HG03469 (cell line): Measurements from ENCODE around the gene THSD7A.

Experiments used
- ATAC-seq: cut with Tn5 transposase; IDR thresholded peaks from one replicate; pipeline ENCODE4 v1.9.1; 2021; ENCODE audit warnings: mild to moderate bottlenecking, moderate library complexity, moderate number of reproducible peaks; ENCODE audit not compliant: unreplicated experiment

Gene THSD7A

DNA sequence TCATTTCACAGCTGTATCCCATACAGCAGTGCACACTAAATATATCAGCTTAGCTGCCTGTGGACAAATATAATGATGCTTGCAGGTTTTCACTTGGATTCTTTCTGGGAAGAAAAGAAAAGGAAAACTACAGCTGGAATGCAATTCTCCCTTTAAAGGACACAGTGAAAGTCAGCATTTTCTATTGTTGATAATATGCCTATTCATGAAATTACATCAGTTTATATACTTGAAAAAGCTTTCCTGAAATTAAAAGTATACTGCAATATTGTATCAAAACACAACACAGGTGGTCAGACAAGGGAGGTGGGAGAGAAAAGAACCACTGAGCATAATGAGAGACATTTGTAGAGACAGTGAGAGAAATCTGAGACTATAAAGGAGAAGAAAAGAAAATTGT is 20.3 kb downstream of the THSD7A start:
- ATAC-seq = no peak

DNA sequence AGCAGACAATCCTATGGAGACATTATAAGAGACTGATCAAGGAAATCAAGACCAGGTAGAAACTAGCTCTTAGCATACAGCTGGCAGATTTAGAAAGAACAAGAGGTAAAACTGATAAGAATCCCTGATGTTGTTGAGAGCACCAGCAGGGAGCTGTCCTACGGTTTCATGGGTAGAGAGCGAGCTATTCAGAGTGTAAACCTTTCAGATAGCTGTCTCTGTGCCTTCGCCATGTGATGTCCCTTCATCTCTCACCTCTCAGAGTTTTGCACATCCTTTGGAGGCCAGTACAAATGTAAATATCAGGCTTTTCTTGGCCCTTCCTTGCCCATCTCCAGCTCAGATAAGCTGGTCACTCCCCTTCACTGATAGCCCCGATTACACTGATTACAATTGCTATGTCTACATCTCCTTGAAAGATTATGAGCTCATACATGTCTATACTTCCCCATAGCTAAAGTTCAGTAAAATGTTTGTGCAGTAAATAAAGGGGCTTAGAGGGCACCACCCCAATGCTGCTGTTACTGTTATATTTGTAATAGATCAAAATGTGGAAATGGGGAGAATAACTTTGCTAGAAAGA is 21.9 kb downstream of the THSD7A start:
- no peak for ATAC-seq

DNA sequence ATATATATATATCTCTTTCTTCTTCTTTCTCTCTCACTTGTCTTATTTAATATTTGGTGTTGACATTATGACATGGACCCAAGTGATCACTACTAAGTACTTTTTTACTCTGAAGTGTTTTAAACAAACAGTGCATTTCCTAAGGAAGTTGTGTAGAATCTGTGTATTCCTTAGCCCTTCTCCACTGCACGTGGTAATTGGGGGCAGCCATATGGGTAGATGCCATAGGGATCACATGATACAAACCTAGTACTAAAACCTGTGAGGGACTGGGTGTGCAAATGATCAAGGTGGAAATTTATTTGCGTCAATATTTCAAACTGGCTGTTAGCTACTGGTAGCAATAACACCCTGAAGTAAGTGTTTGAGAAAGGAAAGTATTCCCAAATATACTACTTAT is 25.0 kb downstream of the THSD7A start:
- ATAC-seq = no peak

DNA sequence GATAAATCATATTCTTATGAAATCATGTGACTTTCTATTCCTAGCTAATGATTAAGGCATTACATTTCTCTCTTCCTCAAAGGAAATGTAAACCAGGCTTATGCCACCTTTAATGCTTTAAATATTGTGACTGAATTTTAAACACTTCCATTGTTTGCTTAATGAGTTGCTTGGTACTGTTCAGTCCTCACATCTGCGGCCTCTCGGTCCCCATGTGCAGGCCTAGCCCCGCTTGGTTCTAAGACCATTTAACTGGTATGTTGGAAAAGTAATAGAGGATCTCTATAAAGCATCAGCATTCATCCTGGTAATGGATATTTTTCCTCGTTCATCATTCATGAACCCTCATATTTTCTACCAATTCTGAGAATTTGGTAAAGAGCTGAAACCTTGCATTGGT is 27.4 kb downstream of the THSD7A start:
- no peak for ATAC-seq

DNA sequence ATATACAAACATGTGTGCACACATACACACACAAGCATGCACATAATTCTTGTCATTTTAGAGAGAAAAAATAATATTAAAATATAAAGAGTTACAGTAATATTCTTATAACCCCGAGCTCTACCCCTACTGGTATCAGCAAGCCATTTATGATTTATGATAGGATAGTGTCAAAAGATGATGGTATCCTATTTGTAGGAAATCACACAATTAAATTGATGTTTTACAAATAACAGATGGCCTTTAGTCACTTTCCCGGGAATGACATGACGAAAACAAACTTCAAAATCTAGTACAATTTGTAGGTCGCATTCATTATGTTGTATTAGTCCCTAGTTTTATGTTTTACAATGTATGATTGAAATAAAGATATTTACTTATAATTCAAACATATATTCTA is 36.8 kb downstream of the THSD7A start:
- ATAC-seq = no peak

DNA sequence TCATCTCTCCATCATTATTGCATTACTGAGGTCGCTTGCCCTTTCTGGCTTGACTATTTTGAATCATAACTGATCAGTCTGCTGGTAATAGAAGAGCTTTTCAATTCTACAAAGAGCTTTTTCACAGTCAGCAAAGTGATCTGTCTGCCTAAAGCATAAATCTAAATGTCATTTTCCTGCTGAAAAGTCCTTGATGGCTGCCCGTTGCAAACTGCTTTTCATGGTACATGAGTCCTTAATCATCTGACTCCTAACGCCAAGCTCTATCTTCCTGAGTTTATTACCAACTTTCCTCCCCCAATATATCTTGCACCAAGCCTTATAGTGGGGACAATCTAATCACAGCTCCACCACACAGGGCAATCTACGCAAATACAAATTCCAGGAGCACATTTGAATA is 39.8 kb downstream of the THSD7A start:
- ATAC-seq = no peak

DNA sequence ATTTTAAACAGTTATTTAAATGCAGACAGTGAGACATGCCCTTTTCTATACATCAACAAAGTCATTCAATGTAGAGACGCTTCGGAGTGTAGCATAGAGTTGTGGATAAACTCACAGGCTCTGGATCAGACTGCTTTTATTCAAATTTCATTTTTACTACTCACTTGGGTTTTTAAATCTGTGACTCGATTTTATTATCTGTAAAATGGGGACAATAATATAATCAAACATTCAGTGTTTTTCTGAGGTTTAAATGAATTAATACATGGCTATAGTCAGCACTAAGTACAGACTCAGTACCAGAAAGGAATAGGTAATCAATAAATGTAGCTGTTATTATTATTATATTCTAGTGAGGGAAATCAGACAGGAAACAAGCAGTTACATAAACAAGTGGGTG is 43.4 kb downstream of the THSD7A start:
- ATAC-seq = no peak

DNA sequence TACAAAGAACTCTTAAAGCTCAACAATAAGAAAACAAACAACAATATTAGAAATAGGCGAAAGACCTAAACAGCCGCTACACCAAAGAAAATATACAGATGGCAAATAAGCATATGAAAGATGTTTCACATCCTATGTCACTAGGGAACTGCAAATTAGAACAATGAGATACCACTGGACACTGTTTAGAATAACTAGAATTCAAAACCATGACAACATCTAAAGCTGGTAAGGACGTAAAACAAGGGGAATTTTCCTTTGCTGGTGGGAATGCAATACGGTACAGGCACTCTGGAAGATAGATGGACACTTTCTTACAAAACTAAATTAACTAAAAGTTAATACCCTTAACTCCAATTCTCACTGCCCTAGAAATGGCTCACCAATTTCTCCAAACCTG is 44.5 kb downstream of the THSD7A start:
- ATAC-seq = no peak

DNA sequence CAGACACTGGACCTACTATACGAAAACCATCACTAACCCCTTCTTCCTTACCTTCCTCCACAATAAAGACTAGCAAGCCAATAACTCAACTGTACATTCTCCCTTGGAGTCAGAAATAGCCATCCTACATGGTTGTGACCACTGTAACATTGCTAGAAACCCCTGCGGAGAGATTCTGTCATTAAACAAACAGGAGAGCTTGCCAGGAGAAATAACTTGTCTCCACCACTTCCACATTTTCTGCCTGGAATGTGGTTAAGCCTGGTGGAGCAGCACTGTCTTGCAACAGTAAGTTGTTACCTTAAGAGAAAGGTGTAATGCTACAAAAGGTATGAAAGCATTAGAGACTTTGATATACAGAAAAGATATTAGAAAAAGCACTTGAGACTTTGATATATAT is 45.8 kb downstream of the THSD7A start:
- ATAC-seq = no peak

DNA sequence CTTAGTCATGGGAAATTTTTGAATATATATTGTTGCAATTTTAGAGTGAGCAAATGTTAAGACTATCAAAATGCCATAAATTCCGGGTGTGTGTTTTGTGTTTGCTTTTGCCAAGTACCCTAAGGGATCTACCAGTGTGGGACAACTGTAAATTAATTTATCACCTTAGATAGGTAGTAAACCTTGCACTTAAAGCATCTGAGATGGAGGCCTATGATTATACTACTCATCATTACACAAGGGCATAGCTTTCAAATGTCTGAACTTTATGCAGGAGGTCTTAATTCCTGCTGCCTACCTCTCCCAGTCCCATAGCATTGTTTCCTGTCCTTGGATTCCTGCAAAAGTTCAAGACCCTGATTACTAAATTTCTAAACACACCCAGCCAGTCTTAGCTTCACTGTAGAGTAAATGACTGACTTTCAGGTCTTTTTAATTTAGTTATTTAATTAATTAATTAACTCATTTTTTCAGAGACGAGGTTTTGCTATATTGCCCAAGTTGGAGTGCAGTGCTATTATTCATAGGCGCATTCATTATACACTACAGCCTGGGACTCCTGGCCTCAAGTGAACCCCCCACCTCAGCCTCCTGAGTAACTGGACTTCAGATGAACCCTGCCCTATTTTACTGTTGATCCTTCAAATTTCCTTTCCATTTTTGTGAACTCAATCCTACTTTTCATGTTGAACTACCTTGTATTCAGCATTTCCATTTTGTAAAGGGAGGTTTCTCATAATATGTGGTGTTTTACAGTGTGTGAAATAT is 47.0 kb downstream of the THSD7A start:
- ATAC-seq = no peak

DNA sequence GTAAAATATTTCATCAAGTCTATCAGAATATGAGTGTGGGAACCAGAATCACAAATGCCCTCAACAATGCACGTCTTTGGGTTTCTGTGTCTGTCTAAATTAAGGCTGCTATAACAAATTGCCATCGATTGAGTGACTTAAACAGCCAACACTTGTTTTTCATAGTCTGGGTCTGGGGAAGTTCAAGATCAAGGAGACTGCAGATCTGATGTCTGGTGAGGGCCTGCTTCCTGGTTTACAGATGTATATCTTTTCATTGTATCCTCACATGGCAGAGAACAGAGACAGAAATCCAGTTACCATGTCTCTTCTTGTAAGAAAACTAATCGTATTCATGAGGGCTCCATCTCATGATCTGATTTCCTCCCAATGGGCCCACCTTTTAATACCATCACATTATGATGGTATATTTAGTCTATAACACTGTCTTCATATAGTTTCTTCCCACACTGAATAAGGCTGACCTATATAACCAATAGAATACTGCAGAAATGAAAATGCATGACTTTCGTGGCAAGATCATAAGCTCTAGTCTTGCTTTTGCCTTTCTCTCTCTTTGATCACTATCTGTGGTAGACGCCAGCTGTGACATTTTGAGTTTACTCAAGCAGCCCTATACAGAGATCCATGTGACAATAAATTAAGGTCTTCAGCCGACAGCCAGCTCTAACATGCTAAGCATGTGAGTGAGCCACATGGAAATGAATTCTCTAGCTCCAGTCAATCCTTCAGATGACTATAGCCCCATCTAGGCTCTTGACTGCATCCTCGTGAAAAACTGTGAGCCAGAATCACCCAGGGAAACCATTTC is 51.9 kb downstream of the THSD7A start:
- ATAC-seq = no peak

DNA sequence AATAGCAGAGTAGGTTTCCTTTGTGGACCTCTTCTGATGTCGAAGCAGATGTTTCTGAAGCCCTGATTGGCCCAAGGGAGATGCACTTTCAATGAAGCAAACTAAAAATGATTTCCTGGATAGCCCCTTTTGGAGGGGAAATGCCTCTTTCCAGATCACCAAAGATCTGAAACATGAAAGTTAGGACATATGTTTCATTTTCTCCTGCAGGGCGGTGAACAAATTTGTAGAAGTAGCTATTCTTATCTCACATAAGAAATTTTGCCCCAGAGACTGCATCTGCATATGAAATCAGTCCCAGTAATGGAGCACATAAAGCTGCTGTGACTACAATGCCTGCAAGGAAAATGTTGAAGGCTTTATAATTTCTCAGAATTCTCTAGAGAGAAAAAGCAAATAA is 56.0 kb downstream of the THSD7A start:
- no peak for ATAC-seq

DNA sequence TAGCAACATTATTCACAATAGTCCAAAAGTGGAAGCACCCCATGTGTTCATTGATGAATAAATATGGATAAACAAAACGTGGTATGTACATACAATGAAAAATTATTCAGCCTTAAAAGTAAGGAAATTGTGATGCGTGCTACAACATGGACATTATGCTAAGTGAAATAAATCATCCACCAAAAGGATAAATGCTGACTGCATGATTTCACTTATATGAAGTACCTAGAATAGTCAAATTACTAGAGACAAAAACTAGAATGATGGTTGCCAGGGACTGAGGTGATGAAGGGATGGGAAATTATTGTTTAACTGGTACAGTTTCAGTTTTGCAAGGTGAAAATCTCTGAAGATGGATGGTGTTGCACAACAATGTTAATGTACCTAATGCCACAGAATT is 56.6 kb downstream of the THSD7A start:
- no peak for ATAC-seq

DNA sequence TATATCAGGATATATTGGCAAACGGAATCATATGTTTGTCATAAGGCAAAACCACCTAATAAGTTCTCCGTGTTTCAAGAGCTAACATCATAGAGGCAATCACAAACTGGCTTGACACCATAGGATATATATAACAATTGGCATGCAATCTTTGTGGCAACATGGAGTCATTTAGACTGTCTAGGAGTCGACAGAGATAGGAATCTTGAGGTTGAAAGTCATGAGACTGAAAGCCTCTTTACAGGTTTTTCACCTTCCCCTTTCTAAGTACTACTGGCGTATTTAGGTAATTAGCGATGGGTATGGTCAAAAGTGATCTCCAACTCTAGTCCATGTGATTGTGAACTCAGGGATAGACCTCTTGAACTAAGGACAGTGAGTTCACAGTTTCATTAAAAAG is 63.7 kb downstream of the THSD7A start:
- no peak for ATAC-seq

DNA sequence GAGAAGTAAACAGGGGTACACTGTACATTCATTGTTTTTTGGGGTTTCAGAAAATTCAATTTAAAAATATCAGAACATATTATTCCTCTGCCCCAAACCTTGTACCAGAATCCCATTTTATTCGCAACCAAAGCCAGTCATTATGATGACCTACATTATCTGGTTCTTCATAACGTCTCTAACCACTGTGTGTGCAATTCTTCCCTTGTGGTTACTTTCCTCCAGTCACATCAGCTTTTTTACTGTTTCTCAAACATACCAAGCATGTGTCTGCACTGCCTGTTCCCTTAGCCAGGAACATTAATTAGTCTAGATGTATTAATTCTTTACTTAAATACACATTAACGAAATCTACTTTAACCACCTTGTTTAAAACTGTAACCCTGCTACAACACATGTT is 64.8 kb downstream of the THSD7A start:
- ATAC-seq = no peak

DNA sequence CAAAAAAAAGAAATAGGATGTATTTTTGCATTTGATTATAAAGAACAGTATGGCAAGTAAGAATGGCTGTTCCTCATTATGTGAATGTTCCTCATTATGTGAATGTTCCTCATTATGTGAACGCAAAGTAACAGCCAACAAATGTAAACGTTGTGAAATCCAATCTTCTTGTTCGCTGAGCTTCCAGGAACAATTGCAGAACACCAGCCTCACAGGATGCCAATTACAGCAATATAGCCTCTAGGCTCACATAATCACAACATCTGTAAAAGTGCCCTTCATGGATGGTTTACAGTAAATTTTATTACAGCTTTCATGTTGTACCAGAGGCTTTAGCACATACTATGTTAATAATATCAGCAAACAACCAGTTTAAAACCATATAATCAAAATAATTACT is 71.6 kb downstream of the THSD7A start:
- ATAC-seq = no peak

DNA sequence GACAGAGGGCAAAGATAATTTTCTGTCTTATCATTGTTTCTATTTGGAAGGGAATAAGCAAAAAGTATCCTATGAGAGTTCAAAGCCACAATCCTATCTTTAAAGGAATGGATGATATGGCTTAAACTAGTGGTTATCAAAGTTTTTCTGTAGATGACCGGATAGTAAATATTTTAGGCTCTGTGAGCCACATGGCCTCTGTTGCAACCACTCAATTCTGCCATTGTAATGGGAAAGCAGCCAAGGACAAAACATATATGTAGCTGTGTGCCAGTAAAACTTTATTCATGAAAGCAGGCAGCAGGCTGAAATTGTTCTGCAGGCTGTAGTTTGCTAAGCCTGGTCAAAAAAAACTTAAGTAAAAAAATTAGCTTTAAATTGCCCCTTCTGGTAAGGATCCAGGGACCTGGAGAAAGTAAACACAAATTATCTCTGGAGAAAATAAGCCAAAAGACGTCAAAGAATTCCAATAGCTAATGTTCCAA is 73.3 kb downstream of the THSD7A start:
- ATAC-seq = no peak

DNA sequence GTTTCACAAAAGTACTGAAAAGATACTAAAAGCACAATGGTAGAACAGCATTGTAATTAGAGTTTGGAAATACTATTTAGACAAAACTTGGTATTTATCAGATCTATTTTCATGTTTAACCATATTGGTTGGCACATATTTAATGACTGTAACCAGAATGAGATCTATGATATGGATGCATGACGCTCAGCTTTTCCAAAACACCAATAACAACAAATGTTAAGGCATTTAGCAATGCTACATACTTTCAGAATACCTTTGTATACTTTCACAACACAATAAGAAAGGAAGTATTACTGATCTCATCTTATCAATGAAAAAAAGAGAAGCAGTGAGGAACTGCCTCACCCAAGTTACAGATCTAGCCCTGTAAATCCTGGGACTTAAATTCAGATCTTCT is 74.8 kb downstream of the THSD7A start:
- ATAC-seq = no peak

DNA sequence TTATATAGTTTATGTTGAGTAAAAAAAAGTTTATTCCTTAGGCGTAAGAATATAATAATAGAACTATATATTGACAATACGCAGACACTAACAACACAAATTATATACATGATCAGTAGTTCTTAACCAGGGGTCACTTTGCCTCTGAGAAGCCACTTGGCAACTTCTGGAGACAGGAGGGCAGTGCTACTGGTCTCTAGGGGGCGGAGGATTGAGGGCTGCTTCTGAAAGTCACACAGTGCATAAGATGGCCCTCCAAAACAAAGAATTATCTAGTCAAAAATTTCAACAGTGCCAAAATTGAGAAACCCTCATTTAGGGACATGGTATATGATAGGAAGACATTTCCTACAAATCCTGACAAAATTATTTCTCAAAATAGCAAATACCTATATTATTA is 77.1 kb downstream of the THSD7A start:
- ATAC-seq = no peak

DNA sequence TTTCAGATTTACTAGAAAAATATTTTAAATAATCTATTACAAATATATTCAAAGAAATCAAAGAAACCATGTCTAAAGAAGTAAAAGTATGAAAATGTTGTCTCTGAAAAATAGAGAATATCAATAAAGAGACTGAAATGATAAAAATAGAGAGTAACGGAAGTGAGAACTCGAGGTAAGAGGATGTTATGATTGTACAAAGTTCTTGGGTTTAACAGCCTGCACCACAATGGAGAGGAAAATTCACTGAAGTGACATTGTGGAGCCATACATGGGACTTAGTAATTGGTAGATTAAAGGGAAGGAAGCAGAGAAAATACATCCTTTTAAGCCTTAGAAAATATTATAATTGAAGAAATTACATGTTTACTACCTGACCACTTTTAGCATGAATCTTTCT is 77.9 kb downstream of the THSD7A start:
- peak; percentile 74 for ATAC-seq

DNA sequence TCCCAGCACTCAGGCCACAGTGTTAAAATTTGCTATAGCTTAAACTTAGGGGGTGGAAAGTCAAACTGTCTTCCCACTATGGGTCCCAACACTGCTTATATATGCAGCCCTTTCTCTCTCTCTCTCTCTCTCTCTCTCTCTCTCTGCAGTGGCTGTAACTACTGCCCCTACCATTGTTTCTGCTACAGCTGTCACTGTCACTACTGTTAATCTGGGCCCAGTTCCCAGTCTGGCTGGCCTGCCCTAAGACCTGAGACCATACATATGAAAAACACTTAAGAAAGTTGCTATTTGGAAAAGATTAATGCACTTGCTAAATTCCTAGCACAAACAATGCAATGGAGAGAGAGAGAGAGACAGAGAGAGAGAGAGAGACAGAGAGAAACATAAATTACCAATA is 78.6 kb downstream of the THSD7A start:
- no peak for ATAC-seq

DNA sequence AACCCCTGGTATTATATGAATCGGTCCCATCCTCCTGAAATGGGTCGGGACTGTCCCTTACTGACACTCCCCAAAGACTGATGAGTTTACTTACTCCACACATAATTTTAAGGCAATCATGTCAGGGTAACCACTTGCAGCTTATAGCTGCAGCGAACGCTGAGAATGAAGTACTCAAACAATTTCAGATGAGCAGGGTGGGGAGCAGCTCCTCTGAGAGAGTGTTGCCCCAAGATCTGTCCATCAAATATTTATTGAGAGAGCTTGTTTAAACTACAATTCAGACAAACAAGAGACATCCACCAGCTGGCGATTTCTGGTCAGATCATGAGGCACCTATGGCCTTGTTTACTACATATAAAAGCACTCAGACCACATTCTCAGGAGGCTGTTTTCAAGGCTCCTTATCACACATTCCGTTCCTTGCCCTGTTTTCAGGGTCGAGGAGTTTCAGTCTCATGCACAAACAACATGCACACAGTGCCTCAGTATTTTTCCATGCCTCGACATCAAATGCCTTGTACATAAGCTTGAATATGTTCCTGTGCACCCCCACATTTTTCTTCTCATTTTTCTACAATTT is 80.1 kb downstream of the THSD7A start:
- no peak for ATAC-seq
